ENCODE data around the gene PLXNA4.

Gene PLXNA4

DNA sequence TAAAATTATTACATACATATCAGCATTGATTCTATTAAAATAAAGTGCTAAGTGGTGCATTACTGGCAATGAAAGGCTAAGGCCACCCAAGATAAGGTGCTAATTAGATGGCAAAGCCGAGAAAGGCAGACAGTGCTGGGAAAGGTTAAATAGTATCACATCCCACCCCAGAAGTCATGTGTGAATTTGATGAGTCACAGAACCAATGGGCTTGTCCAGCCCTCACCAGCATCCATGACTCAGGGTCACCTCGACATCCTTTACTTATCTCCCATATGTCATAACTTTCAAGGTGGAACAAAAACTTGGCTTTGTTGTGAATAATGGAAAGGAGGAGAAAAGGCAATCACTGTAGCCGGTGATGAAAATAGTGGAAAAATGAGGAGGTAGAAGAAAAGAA is 459.1 kb downstream of the PLXNA4 start:
- Histone ChIP-seq H3K9me3 (replicated peaks in 1 of 11) (no peaks in the 10 kb centered on the region), H4K20me1 (no peaks in the 10 kb centered on the region), H3K4me2 (no peak overlapping the region), H3K27ac (no peak overlapping the region), H3K9ac (no peak overlapping the region), H3K4me1 (peaks cover 0 to 12% (median 8%) of the 10 kb centered on the region in 10 experiments; a peak in 10 of 20 replicates), H3K27me3 (no peaks in the 10 kb centered on the region), H3K36me3 (no peaks in the 10 kb centered on the region), H3K4me3 (no peak overlapping the region)
- TF ChIP-seq Cebpa-rat (IDR thresholded peaks at IDR 0.05) = no peak

DNA sequence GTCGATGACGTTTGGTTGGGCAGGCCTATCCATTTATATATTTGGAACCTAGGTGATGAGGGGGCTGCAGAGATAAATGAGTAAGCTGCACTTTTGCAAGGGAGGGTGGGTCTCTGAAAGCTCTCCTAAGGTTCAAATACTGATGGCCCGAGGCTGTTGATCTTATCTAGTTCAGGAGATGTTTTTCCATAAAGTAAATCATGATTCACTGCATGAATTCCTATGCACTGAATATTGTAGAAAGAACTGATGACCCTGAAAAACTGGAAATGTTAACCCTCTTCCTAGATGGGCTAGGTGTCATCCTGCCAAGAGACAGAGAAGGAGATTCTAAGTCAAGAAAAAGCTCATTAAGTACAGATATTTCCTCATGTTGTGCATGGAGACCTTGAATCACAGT is 459.9 kb downstream of the PLXNA4 start:
- no peaks in the 10 kb centered on the region for H3K36me3 ChIP-seq
- no peak overlapping the region for H3K4me3 ChIP-seq
- H3K9ac ChIP-seq = no peak overlapping the region
- no peaks in the 10 kb centered on the region for H3K9me3 ChIP-seq (replicated peaks in 1 of 11)
- no peak overlapping the region for H3K27ac ChIP-seq
- H3K4me1 ChIP-seq = peaks cover 0 to 12% (median 8%) of the 10 kb centered on the region in 10 experiments; a peak in 10 of 20 replicates
- no peaks in the 10 kb centered on the region for H4K20me1 ChIP-seq
- H3K27me3 ChIP-seq = no peaks in the 10 kb centered on the region
- no peak overlapping the region for H3K4me2 ChIP-seq
- TF ChIP-seq Cebpa-rat (IDR thresholded peaks at IDR 0.05) = no peak

DNA sequence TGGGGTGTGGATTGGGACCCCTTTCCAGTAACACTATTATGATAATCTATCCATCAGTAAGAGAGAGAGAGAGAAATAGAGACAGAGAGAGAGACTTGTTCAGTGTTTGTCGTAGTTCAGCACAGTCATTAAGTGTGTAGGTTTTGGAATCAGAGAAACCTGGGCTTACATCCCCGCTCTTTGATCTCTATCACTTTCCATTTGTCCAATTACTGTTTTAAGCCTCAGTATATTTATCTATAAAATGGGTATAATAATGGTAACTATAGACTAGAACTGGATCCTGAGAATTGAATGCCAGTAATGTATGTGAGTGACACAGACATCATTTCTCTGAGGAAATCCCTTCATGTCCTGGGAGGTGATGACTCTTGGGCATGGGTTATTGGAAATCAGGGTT is 460.5 kb downstream of the PLXNA4 start:
- TF ChIP-seq Cebpa-rat (IDR thresholded peaks at IDR 0.05) = no peak

DNA sequence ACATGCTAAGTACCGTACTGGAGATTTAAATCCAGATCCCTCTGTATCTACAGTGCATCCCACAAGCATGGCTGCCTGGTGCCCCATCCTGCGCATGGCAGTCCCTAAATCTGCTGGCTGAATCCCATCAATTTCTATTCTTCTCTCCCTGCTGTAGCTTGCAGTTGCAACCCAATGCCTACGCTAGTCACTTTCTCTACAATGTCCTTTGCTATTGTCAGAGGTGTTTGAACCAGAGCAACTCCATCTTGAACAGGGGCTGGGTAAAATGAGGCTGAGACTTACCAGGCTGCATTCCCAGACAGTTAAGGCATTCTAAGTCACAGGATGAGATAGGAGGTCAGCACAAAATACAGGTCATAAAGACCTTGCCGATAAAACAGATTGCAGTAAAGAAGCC is 461.2 kb downstream of the PLXNA4 start:
- Histone ChIP-seq H3K9me3 (replicated peaks in 1 of 11) (no peaks in the 10 kb centered on the region), H3K27ac (no peak overlapping the region), H3K9ac (no peak overlapping the region), H4K20me1 (no peaks in the 10 kb centered on the region), H3K36me3 (no peaks in the 10 kb centered on the region), H3K4me3 (no peak overlapping the region), H3K4me2 (no peak overlapping the region), H3K27me3 (no peaks in the 10 kb centered on the region), H3K4me1 (peaks cover 0 to 12% (median 8%) of the 10 kb centered on the region in 10 experiments; a peak in 10 of 20 replicates)
- TF ChIP-seq Cebpa-rat (IDR thresholded peaks at IDR 0.05) = no peak

More for the DNA sequence above, 460.5 kb downstream of the PLXNA4 start:
- no peak overlapping the region for H3K4me2 ChIP-seq
- H4K20me1 ChIP-seq = no peaks in the 10 kb centered on the region
- H3K4me1 ChIP-seq = peaks cover 0 to 12% (median 8%) of the 10 kb centered on the region in 10 experiments; a peak in 10 of 20 replicates
- H3K27me3 ChIP-seq = no peaks in the 10 kb centered on the region
- no peaks in the 10 kb centered on the region for H3K36me3 ChIP-seq
- no peak overlapping the region for H3K27ac ChIP-seq
- H3K9me3 ChIP-seq (replicated peaks in 1 of 11) = no peaks in the 10 kb centered on the region
- H3K9ac ChIP-seq = no peak overlapping the region
- H3K4me3 ChIP-seq = no peak overlapping the region

DNA sequence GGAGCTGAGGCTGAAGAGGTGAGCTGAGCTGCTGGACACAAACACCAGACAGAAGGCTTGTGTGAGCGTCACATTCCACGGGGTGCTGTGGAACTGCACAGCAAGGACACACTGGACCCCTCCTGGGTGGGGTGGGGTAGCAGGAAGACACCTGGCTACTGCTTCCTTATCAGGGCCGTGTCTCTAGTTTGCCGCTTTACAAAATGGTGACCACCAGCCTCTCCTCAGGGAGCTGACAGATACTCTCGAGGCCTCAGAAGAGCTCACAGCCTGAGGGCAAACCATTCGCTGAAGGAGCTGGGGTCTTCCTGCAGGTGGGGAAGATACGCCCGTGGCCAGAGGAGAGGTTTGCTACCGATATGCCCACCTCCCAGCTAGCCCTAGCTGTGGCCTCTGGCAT is 461.9 kb downstream of the PLXNA4 start:
- no peak overlapping the region for H3K27ac ChIP-seq
- no peak overlapping the region for H3K4me3 ChIP-seq
- H3K9me3 ChIP-seq (replicated peaks in 1 of 11) = no peaks in the 10 kb centered on the region
- H4K20me1 ChIP-seq = no peaks in the 10 kb centered on the region
- H3K9ac ChIP-seq = no peak overlapping the region
- no peaks in the 10 kb centered on the region for H3K27me3 ChIP-seq
- TF ChIP-seq Cebpa-rat (IDR thresholded peaks at IDR 0.05) = no peak
- peaks cover 0 to 12% (median 8%) of the 10 kb centered on the region in 10 experiments; a peak in 10 of 20 replicates for H3K4me1 ChIP-seq
- H3K36me3 ChIP-seq = no peaks in the 10 kb centered on the region
- H3K4me2 ChIP-seq = no peak overlapping the region

DNA sequence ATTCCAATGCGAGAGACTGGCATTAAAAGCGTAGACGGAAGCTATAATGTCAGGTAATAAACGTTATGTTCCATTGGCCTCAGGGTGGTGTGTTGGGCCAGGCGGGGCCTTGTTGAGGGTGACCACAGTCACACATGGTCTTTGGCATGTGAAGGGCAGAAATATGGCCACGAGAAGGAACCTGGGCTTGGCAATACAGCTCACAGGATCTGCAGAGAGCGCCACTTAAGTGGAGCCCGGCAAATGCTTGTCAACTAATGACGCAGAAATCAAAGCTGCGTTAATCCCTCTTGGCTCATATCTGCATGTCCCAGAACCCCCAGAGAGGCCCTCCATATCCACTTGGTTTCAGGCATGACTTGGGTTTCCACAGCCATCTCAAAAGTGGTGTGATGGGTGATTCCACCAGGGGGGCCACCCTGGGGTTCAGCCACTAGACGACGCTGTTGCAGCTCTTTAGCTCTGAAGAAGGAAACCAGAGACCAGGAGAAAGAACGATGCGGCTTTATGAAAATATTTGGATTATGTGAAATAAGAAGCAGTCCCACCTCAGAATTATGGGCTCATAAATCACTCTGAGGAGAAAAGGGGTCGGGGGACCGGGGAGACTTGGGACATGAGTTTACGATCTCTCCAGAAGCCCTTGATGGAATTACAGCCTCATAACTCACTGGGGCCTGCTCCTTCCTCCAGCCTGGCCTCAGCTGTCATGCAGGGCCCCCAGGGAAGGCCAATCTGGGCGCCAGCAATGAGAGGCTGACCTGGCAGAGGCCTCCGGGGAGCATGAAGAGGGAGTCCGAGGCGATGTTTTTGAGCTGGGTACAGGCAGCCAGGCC is 462.5 kb downstream of the PLXNA4 start:
- Histone ChIP-seq H3K4me2 (no peak overlapping the region), H3K9me3 (replicated peaks in 1 of 11) (no peaks in the 10 kb centered on the region), H4K20me1 (no peaks in the 10 kb centered on the region), H3K9ac (no peak overlapping the region), H3K36me3 (no peaks in the 10 kb centered on the region), H3K4me1 (peaks cover 0 to 12% (median 8%) of the 10 kb centered on the region in 10 experiments; a peak in 10 of 20 replicates), H3K27ac (no peak overlapping the region), H3K4me3 (no peak overlapping the region), H3K27me3 (no peaks in the 10 kb centered on the region)
- TF ChIP-seq Cebpa-rat (IDR thresholded peaks at IDR 0.05) = no peak

DNA sequence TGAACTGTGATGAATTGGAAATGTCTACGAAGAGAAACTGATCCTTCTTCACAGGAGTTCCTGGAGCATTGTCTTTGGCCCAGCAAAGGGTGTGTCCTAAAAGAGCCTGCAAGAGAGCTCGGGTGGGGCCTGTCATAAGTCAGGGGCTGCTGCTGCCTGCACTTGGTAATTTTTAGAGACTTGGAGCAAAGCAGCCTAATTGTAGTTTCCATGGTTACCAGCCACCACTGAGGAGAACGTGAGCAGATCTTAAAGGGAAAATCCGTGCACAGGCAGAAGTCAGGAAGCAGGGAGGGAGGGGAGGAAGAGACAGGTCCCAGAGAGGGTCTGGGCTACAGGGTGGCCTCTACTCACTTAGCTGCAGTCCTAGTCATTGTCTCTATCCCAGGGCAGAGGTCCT is 463.6 kb downstream of the PLXNA4 start:
- Histone ChIP-seq H3K4me3 (no peak overlapping the region), H4K20me1 (no peaks in the 10 kb centered on the region), H3K9ac (no peak overlapping the region), H3K36me3 (no peaks in the 10 kb centered on the region), H3K4me1 (peaks cover 0 to 2% (median under 1%) of the 10 kb centered on the region in 10 experiments; a peak in 10 of 20 replicates), H3K4me2 (no peak overlapping the region), H3K27me3 (no peaks in the 10 kb centered on the region), H3K27ac (no peak overlapping the region), H3K9me3 (replicated peaks in 1 of 11) (no peaks in the 10 kb centered on the region)
- no peak for TF ChIP-seq Cebpa-rat (IDR thresholded peaks at IDR 0.05)

DNA sequence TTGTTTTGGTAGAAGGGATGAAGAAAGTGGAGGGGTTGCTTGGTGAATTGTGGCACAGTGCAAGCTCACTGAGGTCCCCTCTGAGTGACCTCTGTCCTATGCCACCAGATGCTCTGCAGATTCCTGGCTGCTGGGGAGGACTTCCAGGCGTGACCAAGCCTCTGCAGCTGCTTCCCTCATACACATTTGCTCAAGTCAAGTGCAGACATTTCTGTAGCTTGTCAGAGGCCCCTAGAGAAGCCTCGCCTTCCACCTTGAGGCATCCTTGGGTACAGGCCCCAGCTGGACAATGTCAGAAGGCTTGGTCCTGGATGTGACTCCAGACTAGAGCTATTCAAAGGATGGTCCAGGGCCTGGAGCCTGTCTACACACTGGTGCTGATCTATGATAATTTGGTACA is 464.2 kb downstream of the PLXNA4 start:
- H3K9ac ChIP-seq = no peak overlapping the region
- H3K4me2 ChIP-seq = no peak overlapping the region
- no peaks in the 10 kb centered on the region for H3K4me1 ChIP-seq
- H4K20me1 ChIP-seq = no peaks in the 10 kb centered on the region
- no peak overlapping the region for H3K27ac ChIP-seq
- H3K27me3 ChIP-seq = no peaks in the 10 kb centered on the region
- H3K36me3 ChIP-seq = no peaks in the 10 kb centered on the region
- H3K4me3 ChIP-seq = no peak overlapping the region
- no peak for TF ChIP-seq Cebpa-rat (IDR thresholded peaks at IDR 0.05)
- H3K9me3 ChIP-seq (replicated peaks in 1 of 11) = no peaks in the 10 kb centered on the region

DNA sequence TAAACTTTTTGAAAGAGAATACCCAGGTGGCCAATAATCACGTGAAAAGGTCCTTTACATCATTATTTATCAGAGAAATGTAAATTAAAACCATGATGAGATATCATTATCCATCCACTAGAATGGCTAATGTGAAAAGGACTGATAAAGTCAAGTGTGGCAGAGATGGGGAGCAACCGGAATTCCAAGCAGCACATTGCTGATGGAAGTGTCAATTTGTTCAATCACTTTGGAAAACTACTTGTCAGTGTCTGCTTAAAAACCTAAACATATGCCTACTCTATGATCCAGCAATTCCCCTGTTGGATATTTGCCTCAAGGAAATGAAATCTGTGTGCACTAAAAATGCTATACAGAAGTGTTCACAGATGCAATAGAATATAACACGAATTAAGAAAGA is 465.6 kb downstream of the PLXNA4 start:
- Histone ChIP-seq H4K20me1 (no peaks in the 10 kb centered on the region), H3K4me2 (no peak overlapping the region), H3K27ac (no peak overlapping the region)

DNA sequence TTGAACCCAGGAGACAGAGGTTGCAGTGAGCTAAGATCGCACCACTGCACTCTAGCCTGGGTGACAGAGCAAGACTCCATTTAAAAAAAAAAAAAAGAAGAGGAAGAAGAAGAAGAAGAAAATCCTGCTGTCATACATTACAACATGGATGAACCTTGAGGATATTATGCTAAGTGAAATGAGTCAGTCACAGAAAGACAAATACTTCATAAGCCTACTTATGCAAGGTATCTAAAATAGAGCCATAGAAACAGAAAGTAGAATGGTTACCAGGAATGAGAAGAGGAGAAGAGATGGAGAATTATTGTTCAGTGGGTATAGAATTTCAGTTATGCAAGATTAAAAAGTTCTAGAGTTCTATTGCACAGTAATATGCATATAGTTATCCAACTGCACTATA is 466.5 kb downstream of the PLXNA4 start:
- Histone ChIP-seq H3K4me1 (no peaks in the 10 kb centered on the region), H3K27me3 (no peaks in the 10 kb centered on the region), H3K4me2 (no peak overlapping the region), H3K36me3 (no peaks in the 10 kb centered on the region), H3K4me3 (no peak overlapping the region), H4K20me1 (no peaks in the 10 kb centered on the region), H3K27ac (no peak overlapping the region), H3K9me3 (replicated peaks in 1 of 11) (no peaks in the 10 kb centered on the region), H3K9ac (no peak overlapping the region)
- TF ChIP-seq Cebpa-rat (IDR thresholded peaks at IDR 0.05) = no peak

More for the DNA sequence above, 465.6 kb downstream of the PLXNA4 start:
- H3K4me1 ChIP-seq = no peaks in the 10 kb centered on the region
- no peaks in the 10 kb centered on the region for H3K36me3 ChIP-seq
- no peaks in the 10 kb centered on the region for H3K9me3 ChIP-seq (replicated peaks in 1 of 11)
- TF ChIP-seq Cebpa-rat (IDR thresholded peaks at IDR 0.05) = no peak
- no peaks in the 10 kb centered on the region for H3K27me3 ChIP-seq
- no peak overlapping the region for H3K9ac ChIP-seq
- H3K4me3 ChIP-seq = no peak overlapping the region
